ENCODE data around the gene SRGAP2C.
"Not testable (repeated sequence)": the region's sequence is repeated elsewhere in the genome, so short reads cannot be mapped to it uniquely, and the experiment has no call there.

Gene SRGAP2C

GRCh38 chr1:121281480-121281879 is 96.7 kb downstream of the SRGAP2C start:
- not testable (repeated sequence) for DNase-seq

- not testable (repeated sequence) for DNase-seq
These were observed 98.9 kb downstream of the SRGAP2C start for GRCh38 chr1:121283587-121284180.

- not testable (repeated sequence) for DNase-seq
These were observed 107.8 kb downstream of the SRGAP2C start for GRCh38 chr1:121292590-121292989.

GRCh38 chr1:121293263-121294204 is 108.8 kb downstream of the SRGAP2C start:
- DNase-seq: not testable (repeated sequence)

GRCh38 chr1:121294205-121294570 is 109.4 kb downstream of the SRGAP2C start:
- DNase-seq: not testable (repeated sequence)

- DNase-seq: not testable (repeated sequence)
These were observed 111.8 kb downstream of the SRGAP2C start for GRCh38 chr1:121296563-121296962.

- DNase-seq: not testable (repeated sequence)
These were observed 113.8 kb downstream of the SRGAP2C start for GRCh38 chr1:121298529-121298928.

GRCh38 chr1:121299514-121300149 is 114.9 kb downstream of the SRGAP2C start:
- not testable (repeated sequence) for DNase-seq

GRCh38 chr1:121301876-121302275 is 117.1 kb downstream of the SRGAP2C start:
- not testable (repeated sequence) for DNase-seq

GRCh38 chr1:121307759-121308158 is 123.0 kb downstream of the SRGAP2C start:
- not testable (repeated sequence) for DNase-seq

GRCh38 chr1:121315509-121315908 is 130.7 kb downstream of the SRGAP2C start:
- DNase-seq: not testable (repeated sequence)

- not testable (repeated sequence) for DNase-seq
These were observed 131.3 kb downstream of the SRGAP2C start for GRCh38 chr1:121316081-121316480.

- DNase-seq: not testable (repeated sequence)
These were observed 133.0 kb downstream of the SRGAP2C start for GRCh38 chr1:121317491-121318468.

GRCh38 chr1:121318687-121319086 is 133.9 kb downstream of the SRGAP2C start:
- not testable (repeated sequence) for DNase-seq

- DNase-seq: not testable (repeated sequence)
These were observed 136.9 kb downstream of the SRGAP2C start for GRCh38 chr1:121321660-121322059.

GRCh38 chr1:121324726-121325125 is 140.0 kb downstream of the SRGAP2C start:
- DNase-seq: not testable (repeated sequence)

- not testable (repeated sequence) for DNase-seq
These were observed 147.4 kb downstream of the SRGAP2C start for GRCh38 chr1:121332141-121332540.

GRCh38 chr1:121332599-121333562 is 148.1 kb downstream of the SRGAP2C start:
- not testable (repeated sequence) for DNase-seq

- not testable (repeated sequence) for DNase-seq
These were observed 153.2 kb downstream of the SRGAP2C start for GRCh38 chr1:121337958-121338357.

GRCh38 chr1:121339611-121340010 is 154.8 kb downstream of the SRGAP2C start:
- not testable (repeated sequence) for DNase-seq
